Right lobe of liver (tissue), 6 donors: ENCODE measurements around the gene ZNF260. TPM values are rescaled to one million over a fixed set of nuclear protein-coding genes. Genes with fewer than 3 reads are reported as not detected.
A peak's percentile ranks its signal among the peaks of the same experiment; 100 is the strongest.

Experiments used
- ATAC-seq, 4 donors: fragments of 200-7000 bp; cut with Tn5 transposase; one replicate each; pipeline ENCODE4 v1.9.1; 2020; ENCODE audit warnings: mild to moderate bottlenecking in 4 of 4, moderate library complexity in 4 of 4
- DNase-seq, 3 donors: peaks; one replicate each; pipeline ENCODE4 v3.0.0-alpha.2; 2020
- H3K27ac ChIP-seq, 3 donors: fragments of 200-600 bp; one replicate each; pipeline ENCODE4 v1.8.0; 2022
- H3K27me3 ChIP-seq, 2 donors: fragments of 200-600 bp; one replicate each; pipeline ENCODE4 v1.8.0; 2022
- H3K36me3 ChIP-seq, 4 donors: fragments of 200-600 bp; sonication (generic) in 1 of 4; one replicate each; pipeline versions ENCODE4 v1.5.1 to v1.8.0; 2017 to 2022; ENCODE audit warnings: control low read depth in 1 of 4
- H3K4me1 ChIP-seq, 4 donors: fragments of 200-600 bp; sonication (generic) in 1 of 4; one replicate each; pipeline versions ENCODE4 v1.5.1 to v1.8.0; 2017 to 2022; ENCODE audit warnings: control low read depth in 1 of 4
- H3K4me3 ChIP-seq, 3 donors: fragments of 200-600 bp; one replicate each; pipeline ENCODE4 v1.8.0; 2022
- H3K9me3 ChIP-seq, 4 donors: fragments of 200-600 bp; sonication (generic) in 1 of 4; one replicate each; pipeline versions ENCODE4 v1.5.1 to v1.8.0; 2017 to 2022; ENCODE audit warnings: control low read depth in 1 of 4
- POLR2A ChIP-seq: fragments of 450-650 bp; IDR thresholded peaks from one replicate; pipeline ENCODE4 v1.6.1; 2017; ENCODE audit warnings: antibody characterized with exemption, mild to moderate bottlenecking
- WGBS: methylation state at CpG from one replicate; pipeline ENCODE4 v1.1.6; 2018; ENCODE audit warnings: low coverage, low lambda C conversion rate; ENCODE audit not compliant: insufficient coverage; ENCODE audit errors: missing lambda C conversion rate; 5-methylcytosine and 5-hydroxymethylcytosine counted together
- intact Hi-C, 2 donors: fragments of 100-400 bp; cut with DNase I; formaldehyde crosslinking; loops; one replicate each; pipeline versions ENCODE4 v1.11.2 to v1.14.1; 2022
- long read RNA-seq: library from polyadenylated mRNA; unstranded; transcript quantifications from one replicate; pipeline ENCODE4 v2.0.0, GENCODE V29; 2019
- total RNA-seq, 6 experiments: library from RNA; depleted of rRNA in 2 of 6; stranded (reverse); fragments of >200 nt in 2 of 6; fragmentation: NEBNext Ultra II Directional in 3 of 6; extraction: Animal tissue kit (Norgen Biotek cat#: 25700) in 3 of 6; gene quantifications; one replicate each; pipeline versions ENCODE4 v1.1.0 to v1.2.4, GENCODE V29; 2016 to 2023
- TF ChIP-seq, protein P1 (sequence below), 4 donors: fragments of 200-600 bp in 3 of 4; fragments of 450-650 bp in 1 of 4; IDR thresholded peaks; one replicate each; pipeline versions ENCODE4 v1.5.1 to v1.8.0; 2016 to 2022; ENCODE audit warnings: antibody characterized with exemption in 4 of 4, mild to moderate bottlenecking in 2 of 4
- donor health status: DM: no; HTN: yes; CAD: no.
- donor health status: DM: no; HTN: no; CAD: no.
- donor health status: DM: no; HTN: no; CAD: no.
- donor health status: DM: no; HTN: yes; CAD: no.
- donor health status: DM: no; HTN: yes; CAD: no.

The ZNF260 gene
- total RNA-seq, result 1 to 10 TPM; 2.8 to 5.2 (median 4.2) TPM
- long read RNA-seq, result 0 reads

DNA sequence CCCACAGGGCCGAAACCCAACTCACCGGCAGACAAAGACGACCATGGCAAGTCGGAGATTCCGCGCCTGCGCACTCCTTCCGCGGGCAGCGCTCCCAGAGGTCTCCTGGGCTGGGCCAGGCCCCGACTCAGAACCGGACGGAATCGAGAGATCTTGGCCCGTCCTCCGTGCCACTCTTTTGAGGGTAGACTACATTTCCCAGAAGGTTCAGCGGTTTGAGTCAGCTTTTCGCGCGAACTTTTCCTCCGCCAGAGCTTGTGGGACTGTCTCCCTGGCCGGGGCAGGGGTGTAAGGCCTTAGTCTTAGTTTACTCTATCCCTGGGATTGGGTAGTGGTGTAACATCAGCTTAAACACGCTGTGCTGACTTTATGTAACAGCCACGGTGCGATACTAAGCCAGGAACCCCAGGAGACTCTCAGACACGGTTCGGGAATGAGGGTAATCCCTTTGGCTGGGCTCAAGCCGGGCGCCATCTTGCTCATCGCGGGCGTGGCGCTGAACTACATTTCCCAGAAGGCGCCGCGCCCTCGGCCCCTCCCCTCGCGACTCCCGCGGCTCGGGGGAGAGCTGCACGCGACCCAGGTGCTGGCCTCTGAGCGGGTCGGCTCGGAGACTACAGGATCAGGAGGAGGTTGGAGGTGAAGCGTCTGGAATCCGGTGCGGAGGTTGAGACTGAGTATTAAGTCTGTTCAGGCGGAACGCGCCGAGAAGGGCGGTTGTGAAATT lies at the start of gene ZNF260:
Gene ZNF260 (minus strand): TSS at position 78 of the 727 bp plus-strand sequence. CDS start 13,033 bp downstream, outside the sequence.
- TF ChIP-seq, protein P1, sequence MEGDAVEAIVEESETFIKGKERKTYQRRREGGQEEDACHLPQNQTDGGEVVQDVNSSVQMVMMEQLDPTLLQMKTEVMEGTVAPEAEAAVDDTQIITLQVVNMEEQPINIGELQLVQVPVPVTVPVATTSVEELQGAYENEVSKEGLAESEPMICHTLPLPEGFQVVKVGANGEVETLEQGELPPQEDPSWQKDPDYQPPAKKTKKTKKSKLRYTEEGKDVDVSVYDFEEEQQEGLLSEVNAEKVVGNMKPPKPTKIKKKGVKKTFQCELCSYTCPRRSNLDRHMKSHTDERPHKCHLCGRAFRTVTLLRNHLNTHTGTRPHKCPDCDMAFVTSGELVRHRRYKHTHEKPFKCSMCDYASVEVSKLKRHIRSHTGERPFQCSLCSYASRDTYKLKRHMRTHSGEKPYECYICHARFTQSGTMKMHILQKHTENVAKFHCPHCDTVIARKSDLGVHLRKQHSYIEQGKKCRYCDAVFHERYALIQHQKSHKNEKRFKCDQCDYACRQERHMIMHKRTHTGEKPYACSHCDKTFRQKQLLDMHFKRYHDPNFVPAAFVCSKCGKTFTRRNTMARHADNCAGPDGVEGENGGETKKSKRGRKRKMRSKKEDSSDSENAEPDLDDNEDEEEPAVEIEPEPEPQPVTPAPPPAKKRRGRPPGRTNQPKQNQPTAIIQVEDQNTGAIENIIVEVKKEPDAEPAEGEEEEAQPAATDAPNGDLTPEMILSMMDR (IDR thresholded peaks at IDR 0.05), result no peak
- peak; percentile 63 for TF ChIP-seq POLR2A
- Histone ChIP-seq H3K4me3 (peak within 1 kb of the TSS; percentile 43 to 68 (median 66)), H3K4me1 (peaks cover 0 to 19% (median 0%) of the 10 kb centered on the region in 4 donors), H3K36me3 (peaks cover 0 to 8% (median 0%) of the 10 kb centered on the region in 4 donors), H3K27ac (peak within 1 kb of the TSS; percentile 75 to 88 (median 81)), H3K27me3 (no peaks in the 10 kb centered on the region), H3K9me3 (peaks cover 0 to 10% (median under 1%) of the 10 kb centered on the region in 4 donors)
- WGBS, result under 1% methylated on average over 38 of the region's 55 CpGs
- peak; percentile 96 to 98 (median 97) for ATAC-seq
- peak; percentile 97 to 98 (median 98) for DNase-seq
- intact Hi-C loops, result no loop called here

DNA sequence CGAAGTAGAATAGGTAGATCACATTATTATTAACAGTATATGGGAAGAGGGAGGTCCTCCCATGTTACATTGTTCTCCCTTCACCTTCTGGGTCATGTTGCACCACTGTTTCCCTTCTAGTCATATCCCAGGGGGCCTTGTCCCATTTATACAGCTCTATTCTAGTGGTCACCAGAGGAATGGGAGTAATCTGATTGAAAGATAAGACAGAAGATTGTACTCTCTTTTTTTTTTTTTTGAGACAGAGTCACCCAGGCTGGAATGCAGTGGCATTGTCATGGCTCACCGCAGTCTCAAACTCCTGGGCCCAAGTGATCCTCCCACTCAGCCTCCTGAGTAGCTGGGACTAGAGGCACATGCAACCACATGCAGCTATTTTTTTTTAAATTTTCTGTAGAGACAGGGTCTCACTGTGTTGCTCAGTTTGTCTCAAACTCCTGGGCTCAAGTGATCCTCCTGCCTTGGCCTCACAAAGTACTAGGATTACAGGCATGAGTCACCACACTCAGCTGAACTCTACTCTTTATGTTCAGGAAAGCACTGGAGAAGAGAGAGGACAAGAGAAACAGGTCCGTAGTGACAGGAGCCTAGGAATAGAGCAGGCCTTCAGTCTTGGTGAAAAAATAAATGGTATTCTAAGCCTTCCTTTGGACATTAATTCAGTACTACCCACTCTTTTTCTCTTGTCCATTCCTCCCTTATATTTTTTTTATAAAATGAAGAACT lies 49.4 kb upstream of the ZNF260 start:
- DNase-seq (no peak), ATAC-seq (no peak)
- Histone ChIP-seq H3K4me1 (peaks cover 0 to 10% (median under 1%) of the 10 kb centered on the region in 4 donors), H3K36me3 (peaks cover 0 to 40% (median 14%) of the 10 kb centered on the region in 4 donors), H3K4me3 (no peak overlapping the region), H3K9me3 (peaks cover 0 to 9% (median 3%) of the 10 kb centered on the region in 4 donors), H3K27me3 (no peaks in the 10 kb centered on the region), H3K27ac (no peak overlapping the region)
- WGBS, result 94% methylated on average over 3 of the region's 3 CpGs
- no peak for TF ChIP-seq POLR2A
- TF ChIP-seq, protein P1 (IDR thresholded peaks at IDR 0.05), result no peak
- intact Hi-C loops, result no loop called here

DNA sequence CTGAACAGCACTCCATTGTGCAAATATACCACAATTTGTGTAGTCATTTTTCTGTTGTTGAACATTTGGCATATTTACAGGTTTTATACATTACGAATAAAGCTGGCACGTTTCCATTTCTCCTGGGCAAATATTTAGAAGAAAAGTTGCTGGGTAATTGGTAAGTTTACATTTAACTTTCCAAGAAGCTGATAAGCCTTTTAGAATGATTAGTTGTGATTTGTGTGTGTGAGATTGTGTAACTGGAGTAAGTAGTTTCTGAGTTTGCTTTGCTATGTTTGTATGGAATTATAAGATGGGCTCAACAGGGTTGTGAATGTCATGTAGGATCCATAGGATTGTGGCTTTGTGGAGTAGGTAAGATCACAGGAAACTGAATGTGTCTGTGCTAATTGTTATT lies 46.7 kb upstream of the ZNF260 start:
- H3K27me3 ChIP-seq, result no peaks in the 10 kb centered on the region
- peaks cover 0 to 7% (median under 1%) of the 10 kb centered on the region in 4 donors for H3K9me3 ChIP-seq
- no peak overlapping the region for H3K27ac ChIP-seq
- DNase-seq (no peak), ATAC-seq (no peak)
- H3K36me3 ChIP-seq, result peaks cover 0 to 24% (median 8%) of the 10 kb centered on the region in 4 donors
- intact Hi-C loops, result no loop called here
- 56% methylated on average over 2 of the region's 2 CpGs for WGBS
- H3K4me1 ChIP-seq, result peaks cover 0 to 14% (median 3%) of the 10 kb centered on the region in 4 donors
- H3K4me3 ChIP-seq, result no peak overlapping the region
- TF ChIP-seq, protein P1 (IDR thresholded peaks at IDR 0.05), result no peak
- TF ChIP-seq POLR2A, result no peak

GRCh38 chr19:36573895-36574720 lies 46.0 kb upstream of the ZNF260 start:
- peak overlapping the region; percentile 41 to 76 (median 63) for H3K27ac ChIP-seq
- H3K4me1 ChIP-seq, result peaks cover 0 to 14% (median 3%) of the 10 kb centered on the region in 4 donors
- WGBS, result 21% methylated on average over 18 of the region's 18 CpGs
- ATAC-seq, result peak in 3 of 4 donors; percentile 5 to 18 (median 9)
- DNase-seq, result no peak
- H3K27me3 ChIP-seq, result no peaks in the 10 kb centered on the region
- intact Hi-C loops, result no loop called here
- H3K4me3 ChIP-seq, result peak overlapping the region; percentile 70 to 94 (median 81)
- H3K9me3 ChIP-seq, result peaks cover 0 to 8% (median under 1%) of the 10 kb centered on the region in 4 donors
- TF ChIP-seq, protein P1 (IDR thresholded peaks at IDR 0.05), result no peak
- no peak for TF ChIP-seq POLR2A
- H3K36me3 ChIP-seq, result peaks cover 0 to 18% (median 5%) of the 10 kb centered on the region in 4 donors
